DND-41 (cell line): ENCODE measurements around the gene GUCD1.

Source experiments
- ATAC-seq: fragments of 200-7000 bp; cut with Tn5 transposase; 3 replicates; pipeline ENCODE4 v1.9.1; 2021; ENCODE audit warnings: low read depth; ENCODE audit not compliant: insufficient read depth
- DNase-seq: peaks from one replicate; pipeline ENCODE4 v3.0.0-alpha.2; 2020
- H2AFZ ChIP-seq: 2 replicates; pipeline ENCODE4 v1.6.0; 2012; ENCODE audit warnings: low read depth, low read length
- H3K27ac ChIP-seq: 2 replicates; pipeline ENCODE4 v1.5.1; 2012; ENCODE audit warnings: low read length, inconsistent platforms
- H3K27me3 ChIP-seq: fragments of 200-600 bp; sonication (generic); 2 replicates; pipeline ENCODE4 v1.6.0; 2012; ENCODE audit warnings: low read length, mild to moderate bottlenecking, inconsistent platforms; ENCODE audit not compliant: insufficient read depth, poor library complexity
- H3K36me3 ChIP-seq: 2 replicates; pipeline ENCODE4 v1.5.1; 2012; ENCODE audit warnings: low read length, inconsistent platforms; ENCODE audit not compliant: insufficient read depth
- H3K4me1 ChIP-seq: 2 replicates; pipeline ENCODE4 v1.5.1; 2012; ENCODE audit warnings: mild to moderate bottlenecking, low read length; ENCODE audit not compliant: insufficient read depth
- H3K4me2 ChIP-seq: 2 replicates; pipeline ENCODE4 v1.6.0; 2012; ENCODE audit warnings: mild to moderate bottlenecking, moderate library complexity, low read length, inconsistent platforms; ENCODE audit not compliant: insufficient read depth
- H3K4me3 ChIP-seq, 2 experiments: fragments of 200-600 bp in 1 of 2; shearing (Covaris generic) in 1 of 2; 2 replicates each; pipeline ENCODE4 v1.5.1; 2012 to 2016; ENCODE audit warnings: inconsistent platforms in 2 of 2, low read length in 2 of 2, mild to moderate bottlenecking in 2 of 2, low read depth in 1 of 2, moderate library complexity in 1 of 2
- H3K79me2 ChIP-seq: 2 replicates; pipeline ENCODE4 v1.6.0; 2012; ENCODE audit warnings: low read length, inconsistent platforms; ENCODE audit not compliant: insufficient read depth
- H3K9ac ChIP-seq: 2 replicates; pipeline ENCODE4 v1.6.0; 2012; ENCODE audit warnings: low read depth, mild to moderate bottlenecking, inconsistent platforms, low read length, moderate library complexity
- H3K9me3 ChIP-seq: 2 replicates; pipeline ENCODE4 v1.5.1; 2012; ENCODE audit warnings: low read length, moderate library complexity, mild to moderate bottlenecking, inconsistent platforms; ENCODE audit not compliant: insufficient read depth, severe bottlenecking
- H4K20me1 ChIP-seq: 2 replicates; pipeline ENCODE4 v1.6.0; 2012; ENCODE audit warnings: low read length; ENCODE audit not compliant: insufficient read depth
- EZH2 ChIP-seq: IDR thresholded peaks from 3 replicates; pipeline ENCODE4 v1.6.1; 2012; ENCODE audit warnings: borderline replicate concordance, low read depth, mild to moderate bottlenecking, moderate library complexity, low read length, inconsistent platforms; ENCODE audit not compliant: severe bottlenecking
- TF ChIP-seq, protein P1 (sequence below): IDR thresholded peaks from 2 replicates; pipeline ENCODE4 v1.5.1; 2012; ENCODE audit warnings: borderline replicate concordance, low read length, moderate library complexity, mild to moderate bottlenecking; ENCODE audit not compliant: poor library complexity, severe bottlenecking; ENCODE audit errors: extremely low read depth

GUCD1 gene

DNA sequence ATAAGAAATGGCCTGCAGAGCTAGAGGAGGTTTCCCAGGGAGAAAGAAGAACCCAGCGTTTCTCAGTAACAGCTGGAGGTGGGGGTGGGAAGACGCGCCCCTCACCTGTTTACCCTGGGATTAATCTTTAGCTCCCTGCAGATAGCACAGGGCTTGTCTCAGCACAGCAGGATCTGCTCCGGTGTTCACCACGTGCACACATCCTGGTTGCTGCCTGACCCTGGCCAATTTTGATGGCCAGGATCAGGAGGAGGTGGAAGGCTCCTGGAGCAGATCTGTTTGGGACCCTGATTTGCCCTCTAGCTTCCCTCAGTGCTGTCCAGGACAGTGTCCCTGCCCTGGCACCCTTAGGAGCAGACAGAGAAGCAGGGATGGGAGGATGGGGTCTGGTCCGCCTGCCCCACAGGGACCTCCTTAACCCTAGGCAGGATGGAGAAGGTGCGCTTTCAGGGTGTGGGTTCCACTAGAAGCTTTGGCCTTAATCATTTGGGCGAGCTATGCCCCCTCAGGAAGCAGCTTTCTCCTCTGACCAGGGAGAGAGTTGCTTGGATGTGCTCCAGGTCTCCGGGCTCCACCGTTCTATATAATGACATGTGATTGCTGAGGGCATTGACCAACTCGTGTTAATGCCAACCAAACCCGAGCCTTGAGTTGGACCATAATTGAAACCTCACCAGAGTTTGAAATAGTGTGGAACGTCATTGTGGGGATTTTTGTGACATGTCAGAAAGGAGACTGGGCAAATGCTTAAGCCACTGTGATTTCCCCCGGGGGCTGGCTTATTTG lies 40.5 kb downstream of the GUCD1 start:
- Histone ChIP-seq H3K4me3 (no peak overlapping the region), H3K27ac (no peak overlapping the region), H3K9ac (no peak overlapping the region), H3K4me1 (peaks cover 9% of the 10 kb centered on the region; the same call in 1 of the 2 replicates), H3K9me3 (no peaks in the 10 kb centered on the region), H2AFZ (no peak overlapping the region), H3K27me3 (no peaks in the 10 kb centered on the region), H4K20me1 (no peaks in the 10 kb centered on the region), H3K36me3 (no peaks in the 10 kb centered on the region), H3K79me2 (no peaks in the 10 kb centered on the region), H3K4me2 (no peak overlapping the region)
- TF ChIP-seq, protein P1, sequence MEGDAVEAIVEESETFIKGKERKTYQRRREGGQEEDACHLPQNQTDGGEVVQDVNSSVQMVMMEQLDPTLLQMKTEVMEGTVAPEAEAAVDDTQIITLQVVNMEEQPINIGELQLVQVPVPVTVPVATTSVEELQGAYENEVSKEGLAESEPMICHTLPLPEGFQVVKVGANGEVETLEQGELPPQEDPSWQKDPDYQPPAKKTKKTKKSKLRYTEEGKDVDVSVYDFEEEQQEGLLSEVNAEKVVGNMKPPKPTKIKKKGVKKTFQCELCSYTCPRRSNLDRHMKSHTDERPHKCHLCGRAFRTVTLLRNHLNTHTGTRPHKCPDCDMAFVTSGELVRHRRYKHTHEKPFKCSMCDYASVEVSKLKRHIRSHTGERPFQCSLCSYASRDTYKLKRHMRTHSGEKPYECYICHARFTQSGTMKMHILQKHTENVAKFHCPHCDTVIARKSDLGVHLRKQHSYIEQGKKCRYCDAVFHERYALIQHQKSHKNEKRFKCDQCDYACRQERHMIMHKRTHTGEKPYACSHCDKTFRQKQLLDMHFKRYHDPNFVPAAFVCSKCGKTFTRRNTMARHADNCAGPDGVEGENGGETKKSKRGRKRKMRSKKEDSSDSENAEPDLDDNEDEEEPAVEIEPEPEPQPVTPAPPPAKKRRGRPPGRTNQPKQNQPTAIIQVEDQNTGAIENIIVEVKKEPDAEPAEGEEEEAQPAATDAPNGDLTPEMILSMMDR, result no peak
- TF ChIP-seq EZH2, result no peak
- DNase-seq (no peak), ATAC-seq (no peak)

DNA sequence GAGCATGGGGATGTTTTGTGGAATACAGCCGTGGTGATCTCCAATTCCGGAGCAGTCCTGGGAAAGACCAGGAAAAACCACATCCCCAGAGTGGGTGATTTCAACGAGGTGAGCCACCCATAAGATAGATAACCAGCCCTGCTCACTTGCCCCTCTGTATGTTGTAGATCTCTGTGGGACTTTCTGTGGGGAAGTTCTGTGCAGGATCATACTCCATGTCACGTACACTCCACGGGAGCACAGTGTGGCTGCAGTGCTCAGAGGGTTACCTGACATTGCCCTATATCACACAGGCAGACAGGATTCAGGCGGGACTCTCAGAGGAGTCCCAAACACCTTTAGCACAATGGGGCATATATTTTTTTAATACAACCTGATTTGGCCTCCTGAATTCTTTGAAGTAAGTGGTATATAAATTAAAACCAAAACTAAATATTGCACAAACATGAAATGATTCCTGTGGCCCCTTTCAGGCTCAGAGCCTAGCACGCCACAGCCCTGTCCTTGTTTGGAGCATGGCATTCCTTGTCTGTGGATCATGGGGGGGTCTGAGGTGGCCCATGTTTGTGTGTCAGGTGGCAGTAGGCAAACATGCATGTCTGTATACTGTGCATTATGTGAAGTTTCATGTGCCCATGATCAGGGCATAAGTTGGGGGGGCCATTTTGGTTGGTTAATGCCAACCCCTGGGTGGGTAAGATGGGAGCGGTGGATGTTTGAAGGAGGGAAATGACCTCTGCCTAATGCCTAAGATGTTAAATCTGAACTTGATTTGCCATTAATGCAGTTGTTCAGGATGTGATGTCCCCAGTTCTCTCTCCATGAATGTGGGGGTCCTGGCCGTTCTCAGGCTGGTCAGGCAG lies 41.3 kb downstream of the GUCD1 start:
- DNase-seq (no peak), ATAC-seq (no peak)
- Histone ChIP-seq H3K27me3 (no peaks in the 10 kb centered on the region), H3K4me1 (peaks cover 1% of the 10 kb centered on the region; the same call in 1 of the 2 replicates), H3K79me2 (no peaks in the 10 kb centered on the region), H3K4me2 (no peak overlapping the region), H3K9me3 (no peaks in the 10 kb centered on the region), H3K4me3 (no peak overlapping the region), H3K27ac (no peak overlapping the region), H4K20me1 (no peaks in the 10 kb centered on the region), H2AFZ (no peak overlapping the region), H3K36me3 (no peaks in the 10 kb centered on the region), H3K9ac (no peak overlapping the region)
- TF ChIP-seq, protein P1, result no peak
- TF ChIP-seq EZH2, result no peak

DNA sequence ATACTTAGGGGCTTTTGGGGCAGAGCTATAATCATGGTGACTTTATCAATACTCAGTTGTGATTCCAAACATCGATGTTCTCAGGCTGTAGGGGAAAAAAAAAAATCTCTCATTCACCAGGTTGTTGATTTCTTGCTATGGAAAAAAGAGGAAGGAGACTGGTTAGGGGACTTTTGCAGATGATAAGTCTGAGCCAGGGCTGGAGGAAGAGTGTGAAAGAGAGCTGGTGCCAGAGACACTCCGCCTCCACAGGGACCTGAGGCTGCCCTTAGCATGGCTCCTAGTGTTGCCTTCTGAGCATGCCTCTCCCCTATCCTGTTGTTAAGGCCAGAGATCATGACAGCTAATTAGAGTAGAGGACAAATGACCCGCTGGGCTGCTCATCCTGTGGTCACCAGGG lies 42.9 kb downstream of the GUCD1 start:
- DNase-seq, result no peak
- no peaks in the 10 kb centered on the region for H4K20me1 ChIP-seq
- TF ChIP-seq EZH2, result no peak
- TF ChIP-seq, protein P1, result no peak
- no peaks in the 10 kb centered on the region for H3K36me3 ChIP-seq
- no peak overlapping the region for H3K4me2 ChIP-seq
- no peaks in the 10 kb centered on the region for H3K4me1 ChIP-seq
- ATAC-seq, result no peak
- H3K9me3 ChIP-seq, result no peaks in the 10 kb centered on the region
- H3K79me2 ChIP-seq, result no peaks in the 10 kb centered on the region
- H3K27ac ChIP-seq, result no peak overlapping the region
- H2AFZ ChIP-seq, result no peak overlapping the region
- H3K4me3 ChIP-seq, result no peak overlapping the region
- H3K9ac ChIP-seq, result no peak overlapping the region
- no peaks in the 10 kb centered on the region for H3K27me3 ChIP-seq
